GM19023 (cell line): Measurements from ENCODE around the gene CARM1.

Source experiments
- ATAC-seq: cut with Tn5 transposase; IDR thresholded peaks from one replicate; pipeline ENCODE4 v1.9.1; 2021; ENCODE audit warnings: mild to moderate bottlenecking, moderate library complexity; ENCODE audit not compliant: unreplicated experiment

The CARM1 gene

GRCh38 chr19:10899151-10899653, 27.8 kb downstream of the CARM1 start:
- no peak for ATAC-seq

DNA sequence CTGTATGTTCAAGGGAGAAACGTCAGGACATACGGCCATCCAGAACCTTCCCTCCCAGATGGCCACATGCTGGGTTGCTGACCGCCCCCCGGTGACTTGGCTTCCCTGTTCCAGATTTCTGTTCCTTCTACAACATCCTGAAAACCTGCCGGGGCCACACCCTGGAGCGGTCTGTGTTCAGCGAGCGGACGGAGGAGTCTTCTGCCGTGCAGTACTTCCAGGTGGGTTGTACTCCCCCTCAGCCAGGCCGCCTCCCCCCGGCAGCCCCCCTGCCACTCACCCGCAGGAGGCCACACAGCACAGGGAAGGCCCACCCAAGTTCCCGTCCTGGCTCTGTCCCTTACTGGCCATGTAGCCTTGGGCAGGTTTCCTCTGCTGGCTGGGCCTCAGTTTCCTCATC, 36.6 kb downstream of the CARM1 start:
- ATAC-seq, result no peak

- ATAC-seq, result no peak
These were observed 37.1 kb downstream of the CARM1 start for GRCh38 chr19:10908380-10908960.

DNA sequence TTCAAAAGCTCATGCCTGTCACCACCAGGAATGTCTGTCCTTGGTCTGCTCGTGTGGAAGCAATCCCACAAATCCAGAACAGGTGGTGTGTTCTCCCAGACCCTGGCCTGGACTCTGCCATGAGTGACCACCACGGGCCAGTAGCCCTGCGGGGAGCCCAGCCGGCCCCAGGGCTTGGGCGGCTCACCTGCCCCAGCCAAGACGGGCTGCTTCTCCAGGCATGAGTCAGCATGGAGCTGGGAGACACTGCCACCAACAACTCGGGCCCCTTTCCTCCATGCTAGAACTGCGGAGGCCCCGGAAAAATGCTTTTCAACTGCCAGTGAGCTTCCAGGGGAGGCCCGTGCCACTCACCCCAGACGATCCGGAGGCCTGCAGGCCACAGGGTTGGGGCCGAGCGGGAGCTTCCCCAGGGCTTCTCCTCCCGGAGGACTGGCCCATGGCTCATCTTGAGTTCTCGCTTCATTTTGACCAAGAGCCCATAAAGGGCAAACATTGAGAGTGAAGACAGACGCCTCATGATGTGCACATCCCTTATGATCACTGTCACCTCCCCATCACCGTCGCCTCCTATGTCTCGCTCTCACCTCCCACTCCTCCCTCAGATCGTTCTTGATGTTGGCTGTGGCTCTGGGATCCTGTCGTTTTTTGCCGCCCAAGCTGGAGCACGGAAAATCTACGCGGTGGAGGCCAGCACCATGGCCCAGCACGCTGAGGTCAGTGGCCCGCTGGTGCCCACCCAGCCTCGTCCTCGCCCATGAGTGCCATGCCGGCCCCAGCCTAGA, 40.4 kb downstream of the CARM1 start:
- no peak for ATAC-seq

DNA sequence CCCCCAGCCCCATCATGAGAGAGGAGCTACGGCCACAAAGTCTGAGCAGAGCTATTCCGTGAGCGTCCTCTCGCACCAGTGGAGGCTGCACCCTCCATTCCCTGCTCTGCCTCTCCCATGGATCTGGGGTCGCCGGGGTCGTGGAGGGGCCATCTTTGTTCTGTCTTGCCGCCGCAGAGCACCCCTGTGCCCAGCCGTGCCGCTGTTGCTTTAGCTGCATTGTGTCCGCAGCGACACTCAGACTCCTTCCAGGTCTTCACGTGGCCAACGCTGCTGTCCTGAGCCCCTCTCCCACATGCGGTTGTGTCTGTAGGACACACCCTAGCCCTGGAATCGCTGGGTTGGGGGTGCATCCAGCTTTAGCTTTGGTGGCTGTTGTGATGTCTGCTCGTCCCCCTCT, 41.3 kb downstream of the CARM1 start:
- no peak for ATAC-seq

DNA sequence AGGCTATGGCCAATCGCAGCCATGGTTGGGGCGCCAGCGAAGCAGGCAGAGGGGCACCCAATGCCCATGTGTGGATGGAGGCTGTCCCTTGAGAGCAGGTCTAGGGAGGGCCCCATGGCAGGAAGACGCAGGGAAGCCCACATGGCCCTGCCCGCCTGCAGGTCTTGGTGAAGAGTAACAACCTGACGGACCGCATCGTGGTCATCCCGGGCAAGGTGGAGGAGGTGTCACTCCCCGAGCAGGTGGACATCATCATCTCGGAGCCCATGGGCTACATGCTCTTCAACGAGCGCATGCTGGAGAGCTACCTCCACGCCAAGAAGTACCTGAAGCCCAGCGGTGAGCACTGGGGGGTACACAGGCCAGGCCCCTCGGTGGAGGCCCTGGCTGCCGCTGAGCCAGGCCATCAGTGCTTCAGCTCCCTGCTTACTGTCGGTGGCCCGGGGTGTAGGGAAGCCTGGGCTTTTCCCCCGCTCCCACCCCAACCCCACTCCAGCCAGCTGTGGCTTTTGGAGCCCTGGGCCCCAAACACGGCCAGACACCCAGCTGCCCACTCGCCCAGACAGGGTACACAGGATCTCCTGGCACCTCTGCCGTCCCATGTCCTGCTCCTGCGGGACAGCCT, 42.5 kb downstream of the CARM1 start:
- no peak for ATAC-seq

- ATAC-seq, result no peak
These were observed 44.1 kb downstream of the CARM1 start for GRCh38 chr19:10915130-10916091.

DNA sequence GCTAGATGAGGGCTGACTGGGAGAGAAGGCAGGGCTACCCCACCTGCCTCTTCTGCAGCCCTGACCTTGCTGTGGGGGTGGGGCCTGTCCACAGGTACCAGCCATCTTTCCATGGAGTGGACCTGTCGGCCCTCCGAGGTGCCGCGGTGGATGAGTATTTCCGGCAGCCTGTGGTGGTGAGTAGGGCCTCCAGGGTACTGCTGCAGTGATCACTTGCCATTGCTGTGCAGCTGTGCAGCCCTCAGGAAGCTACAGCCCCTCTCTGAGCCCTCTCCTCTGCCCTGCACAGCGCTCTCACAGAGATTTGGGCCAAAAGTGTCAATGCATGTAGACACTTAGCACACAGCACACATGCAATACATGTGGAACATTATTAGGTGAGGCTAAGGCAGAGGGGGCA, 45.2 kb downstream of the CARM1 start:
- ATAC-seq, result no peak

GRCh38 chr19:10918359-10918758, 47.0 kb downstream of the CARM1 start:
- ATAC-seq, result no peak

DNA sequence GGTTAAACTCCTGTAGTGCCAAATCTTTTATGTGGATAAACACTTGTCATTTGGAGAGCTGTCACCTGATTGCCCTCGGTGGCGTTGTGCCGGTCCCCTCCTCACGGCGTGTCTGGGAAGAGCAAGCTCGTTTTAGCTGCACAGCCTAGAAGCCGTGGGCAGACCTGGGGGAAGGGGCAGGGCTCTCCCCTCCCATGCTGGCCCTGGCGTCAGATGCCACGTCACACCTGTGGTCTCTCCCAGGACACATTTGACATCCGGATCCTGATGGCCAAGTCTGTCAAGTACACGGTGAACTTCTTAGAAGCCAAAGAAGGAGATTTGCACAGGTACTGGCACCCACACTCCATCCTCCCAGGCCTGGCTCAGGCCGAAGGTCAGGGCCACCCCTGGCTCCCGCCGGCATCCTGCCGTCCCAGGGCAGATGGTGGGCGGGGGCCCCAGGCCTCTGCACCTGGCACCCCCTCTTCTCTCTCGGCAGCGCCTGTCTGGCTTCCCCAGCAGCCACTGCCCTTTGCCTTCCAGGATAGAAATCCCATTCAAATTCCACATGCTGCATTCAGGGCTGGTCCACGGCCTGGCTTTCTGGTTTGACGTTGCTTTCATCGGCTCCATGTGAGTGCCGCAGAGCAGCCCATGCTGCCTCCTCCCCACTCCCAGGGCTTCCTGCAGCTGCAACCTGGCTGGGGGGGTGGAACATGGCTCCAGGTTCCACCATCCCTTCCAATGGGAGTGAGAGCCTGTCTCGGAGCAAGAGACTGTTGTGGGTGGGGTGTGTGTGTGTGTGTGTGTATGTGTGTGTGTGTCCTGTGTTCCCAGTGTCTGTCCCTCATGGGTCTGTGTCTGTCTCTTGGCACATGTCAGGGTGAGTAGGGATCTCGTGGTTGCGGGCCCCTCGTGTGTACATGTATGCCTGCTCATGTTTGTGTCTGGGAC, 48.3 kb downstream of the CARM1 start:
- ATAC-seq, result no peak

GRCh38 chr19:10920288-10920655, 48.9 kb downstream of the CARM1 start:
- no peak for ATAC-seq

GRCh38 chr19:10920781-10921180, 49.4 kb downstream of the CARM1 start:
- ATAC-seq, result no peak

DNA sequence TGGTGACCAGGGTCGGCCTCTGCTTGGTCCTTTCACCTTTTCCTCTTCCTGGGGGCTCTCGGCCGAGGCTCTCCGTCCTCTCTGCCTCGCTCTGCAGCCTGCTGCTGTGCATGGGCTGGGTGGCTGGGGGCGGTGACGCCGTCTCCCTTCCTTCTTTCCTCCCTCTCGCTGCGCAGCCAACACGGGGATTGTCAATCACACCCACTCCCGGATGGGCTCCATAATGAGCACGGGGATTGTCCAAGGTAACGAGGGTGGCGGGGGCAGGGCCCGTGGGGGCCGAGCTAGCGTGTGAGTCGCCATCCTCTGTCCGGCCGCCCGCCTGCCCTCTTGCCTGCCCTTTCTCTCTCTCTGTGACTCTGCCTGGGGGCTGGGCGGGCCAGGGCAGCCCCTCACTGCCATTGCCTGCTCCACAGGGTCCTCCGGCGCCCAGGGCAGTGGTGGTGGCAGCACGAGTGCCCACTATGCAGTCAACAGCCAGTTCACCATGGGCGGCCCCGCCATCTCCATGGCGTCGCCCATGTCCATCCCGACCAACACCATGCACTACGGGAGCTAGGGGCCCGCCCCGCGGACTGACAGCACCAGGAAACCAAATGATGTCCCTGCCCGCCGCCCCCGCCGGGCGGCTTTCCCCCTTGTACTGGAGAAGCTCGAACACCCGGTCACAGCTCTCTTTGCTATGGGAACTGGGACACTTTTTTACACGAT, 50.0 kb downstream of the CARM1 start:
- no peak for ATAC-seq

- no peak for ATAC-seq
These were observed 50.7 kb downstream of the CARM1 start for GRCh38 chr19:10921910-10922637.

DNA sequence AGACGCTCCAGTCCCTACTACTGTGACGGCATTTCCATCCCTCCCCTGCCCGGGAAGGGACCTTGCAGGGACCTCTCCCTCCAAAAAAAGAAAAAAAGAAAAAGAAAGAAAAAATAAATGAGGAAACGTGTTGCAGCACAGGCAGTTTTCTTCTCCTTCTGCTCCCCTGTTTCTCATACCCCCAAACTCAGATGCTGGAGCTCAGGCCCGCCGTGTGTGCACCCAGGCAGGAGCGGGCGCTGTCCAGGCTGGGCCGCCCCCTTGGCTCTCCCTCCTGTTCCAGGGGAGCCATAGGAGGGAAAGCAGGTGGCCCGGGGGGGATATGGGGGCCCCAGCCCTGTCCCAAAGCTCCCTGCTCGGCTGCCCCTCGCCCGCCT, 51.3 kb downstream of the CARM1 start:
- no peak for ATAC-seq

DNA sequence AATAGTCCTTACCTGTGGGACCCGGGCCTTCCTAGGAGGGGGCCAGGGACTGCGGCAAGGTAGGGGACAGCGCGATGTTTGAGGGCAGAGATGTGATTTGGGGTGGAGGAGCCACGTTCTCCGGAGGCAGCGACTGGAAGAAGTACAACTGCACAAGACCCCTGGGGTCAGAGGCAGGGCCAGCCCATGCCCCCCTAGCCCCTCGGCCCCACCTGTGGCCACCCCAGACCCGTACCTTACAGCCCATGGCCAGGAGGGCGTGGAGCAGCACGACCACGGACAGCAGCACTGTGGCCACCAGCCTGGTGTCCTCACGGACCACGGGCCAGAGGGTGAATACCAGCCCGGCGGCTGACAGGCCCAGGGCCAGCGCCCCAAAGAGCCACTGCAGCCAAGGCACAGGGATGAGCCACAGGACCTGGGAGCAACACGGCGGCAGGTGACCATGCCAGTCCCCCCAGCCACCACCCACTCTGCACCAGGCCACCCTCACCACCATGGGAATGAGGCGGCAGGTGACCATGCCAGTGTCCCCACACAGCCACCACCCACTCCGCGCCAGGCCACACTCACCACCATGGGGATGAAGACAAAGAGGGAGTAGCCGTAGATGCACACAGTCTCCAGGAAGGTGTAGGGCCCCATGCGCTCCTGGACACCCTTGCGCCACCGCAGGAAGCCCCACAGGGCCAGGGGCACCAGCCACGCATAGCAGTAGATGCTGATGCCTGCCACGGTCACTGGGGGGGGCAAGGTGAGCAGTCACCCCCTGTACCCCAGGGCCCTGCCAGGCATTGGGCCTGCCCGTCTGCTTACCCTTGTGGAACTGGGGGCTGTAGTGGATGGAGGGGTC, 52.1 kb downstream of the CARM1 start:
- no peak for ATAC-seq

- no peak for ATAC-seq
These were observed 53.2 kb downstream of the CARM1 start for GRCh38 chr19:10924597-10924996.
